Lower lobe of right lung (tissue), 2 donors: ENCODE measurements around the gene MRPL40. TPM values are rescaled to one million over a fixed set of nuclear protein-coding genes. Genes with fewer than 3 reads are reported as not detected.

Source experiments
- ATAC-seq, 2 donors: fragments of 200-7000 bp; cut with Tn5 transposase; one replicate each; pipeline ENCODE4 v1.9.1; 2020 to 2022; ENCODE audit warnings: mild to moderate bottlenecking in 2 of 2, moderate library complexity in 2 of 2
- DNase-seq: peaks from one replicate; pipeline ENCODE4 v3.0.0-alpha.2; 2020
- H3K27ac ChIP-seq: fragments of 200-600 bp; one replicate; pipeline ENCODE4 v1.8.0; 2022
- H3K27me3 ChIP-seq: fragments of 200-600 bp; one replicate; pipeline ENCODE4 v1.8.0; 2022; ENCODE audit warnings: low read depth
- H3K36me3 ChIP-seq: fragments of 200-600 bp; one replicate; pipeline ENCODE4 v1.8.0; 2022; ENCODE audit warnings: mild to moderate bottlenecking
- H3K4me1 ChIP-seq: fragments of 200-600 bp; one replicate; pipeline ENCODE4 v1.8.0; 2022
- H3K4me3 ChIP-seq: fragments of 200-600 bp; one replicate; pipeline ENCODE4 v1.8.0; 2022; ENCODE audit warnings: mild to moderate bottlenecking
- H3K9me3 ChIP-seq: fragments of 200-600 bp; one replicate; pipeline ENCODE4 v1.8.0; 2022
- CTCF ChIP-seq: fragments of 200-600 bp; IDR thresholded peaks from one replicate; pipeline ENCODE4 v1.8.0; 2022; ENCODE audit warnings: antibody characterized with exemption, mild to moderate bottlenecking
- intact Hi-C: fragments of 100-400 bp; cut with DNase I; formaldehyde crosslinking; loops from one replicate; pipeline ENCODE4 v1.11.0; 2022
- total RNA-seq: library from RNA; stranded (reverse); fragmentation: NEBNext Ultra II Directional; extraction: Animal tissue kit (Norgen Biotek cat#: 25700); gene quantifications from one replicate; pipeline ENCODE4 v1.2.1, GENCODE V29; 2021
- donor health status: DM: no; HTN: yes; CAD: no; lungs with severe emphysema.

MRPL40 gene
- total RNA-seq, 1 donor from 2014 or later = 23.2 TPM

GRCh38 chr22:19387575-19387974, 44.8 kb upstream of the MRPL40 start:
- no peaks in the 10 kb centered on the region for H3K4me1 ChIP-seq
- peaks cover 100% of the 10 kb centered on the region for H3K36me3 ChIP-seq
- ATAC-seq (no peak), DNase-seq (no peak)
- H3K27ac ChIP-seq = no peak overlapping the region
- no peaks in the 10 kb centered on the region for H3K27me3 ChIP-seq
- H3K9me3 ChIP-seq = no peaks in the 10 kb centered on the region
- intact Hi-C loops = no loop called here
- H3K4me3 ChIP-seq = no peak overlapping the region
- TF ChIP-seq CTCF = no peak

GRCh38 chr22:19393704-19394103, 38.6 kb upstream of the MRPL40 start:
- H3K27ac ChIP-seq = no peak overlapping the region
- H3K27me3 ChIP-seq = no peaks in the 10 kb centered on the region
- ATAC-seq = no peak
- no peak for DNase-seq
- intact Hi-C loops = no loop called here
- H3K9me3 ChIP-seq = no peaks in the 10 kb centered on the region
- no peak for TF ChIP-seq CTCF
- no peaks in the 10 kb centered on the region for H3K4me1 ChIP-seq
- peaks cover 100% of the 10 kb centered on the region for H3K36me3 ChIP-seq
- H3K4me3 ChIP-seq = no peak overlapping the region

GRCh38 chr22:19394274-19395050, 37.9 kb upstream of the MRPL40 start:
- DNase-seq (no peak), ATAC-seq (no peak)
- Histone ChIP-seq H3K27ac (no peak overlapping the region), H3K27me3 (no peaks in the 10 kb centered on the region), H3K4me1 (no peaks in the 10 kb centered on the region), H3K9me3 (no peaks in the 10 kb centered on the region), H3K36me3 (peaks cover 100% of the 10 kb centered on the region), H3K4me3 (no peak overlapping the region)
- no peak for TF ChIP-seq CTCF
- intact Hi-C loops = no loop called here

- DNase-seq (no peak), ATAC-seq (no peak)
- no peaks in the 10 kb centered on the region for H3K4me1 ChIP-seq
- peaks cover 100% of the 10 kb centered on the region for H3K36me3 ChIP-seq
- no peaks in the 10 kb centered on the region for H3K27me3 ChIP-seq
- intact Hi-C loops = no loop called here
- TF ChIP-seq CTCF = no peak
- no peak overlapping the region for H3K4me3 ChIP-seq
- H3K9me3 ChIP-seq = no peaks in the 10 kb centered on the region
- H3K27ac ChIP-seq = no peak overlapping the region
Measured at GRCh38 chr22:19395276-19395675, 37.1 kb upstream of the MRPL40 start.

- no peak for DNase-seq
- Histone ChIP-seq H3K4me1 (no peaks in the 10 kb centered on the region), H3K27ac (no peak overlapping the region), H3K27me3 (no peaks in the 10 kb centered on the region), H3K36me3 (peaks cover 100% of the 10 kb centered on the region), H3K4me3 (no peak overlapping the region), H3K9me3 (no peaks in the 10 kb centered on the region)
- TF ChIP-seq CTCF = no peak
- intact Hi-C loops = no loop called here
- no peak for ATAC-seq
Measured at GRCh38 chr22:19396561-19396933, 35.8 kb upstream of the MRPL40 start.
